ENCODE measurements around the gene TMEM14C. TPM values are rescaled to one million over a fixed set of nuclear protein-coding genes. Genes with fewer than 3 reads are reported as not detected.
"Not testable (repeated sequence)": the region's sequence is repeated elsewhere in the genome, so short reads cannot be mapped to it uniquely, and the experiment has no call there.

TMEM14C gene
- total RNA-seq, 2 experiments from 2014 or later, result 67.0 to 70.7 TPM

GRCh38 chr6:10740061-10740460 is 17.2 kb downstream of the TMEM14C start:
- H3K36me3 Mint-ChIP-seq, result peaks cover 1% of the 10 kb centered on the region
- H3K4me3 Mint-ChIP-seq, result no peak overlapping the region
- no peak overlapping the region for H3K27ac Mint-ChIP-seq
- no peaks in the 10 kb centered on the region for H3K4me1 Mint-ChIP-seq
- H3K27me3 Mint-ChIP-seq, result no peaks in the 10 kb centered on the region
- DNase-seq, result no peak
- H3K9me3 Mint-ChIP-seq, result no peaks in the 10 kb centered on the region

DNA sequence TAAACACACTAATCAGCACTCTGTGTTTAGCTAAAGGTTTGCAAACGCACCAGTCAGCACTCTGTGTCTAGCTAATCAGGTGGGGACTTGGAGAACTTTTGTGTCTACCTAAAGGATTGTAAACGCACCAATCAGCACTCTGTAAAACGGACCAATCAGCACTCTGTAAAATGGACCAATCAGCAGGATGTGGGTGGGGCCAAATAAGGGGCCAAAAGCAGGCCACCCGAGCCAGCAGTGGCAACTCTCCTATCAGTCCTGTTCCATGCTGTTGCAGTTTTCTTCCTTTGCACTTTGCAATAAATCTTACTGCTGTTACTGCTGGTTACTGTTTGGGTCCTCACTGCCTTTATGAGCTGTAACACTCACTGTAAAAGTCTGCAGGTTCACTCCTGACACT is 18.8 kb downstream of the TMEM14C start:
- H3K4me3 Mint-ChIP-seq, H3K27me3 Mint-ChIP-seq, H3K4me1 Mint-ChIP-seq, DNase-seq, H3K27ac Mint-ChIP-seq, H3K9me3 Mint-ChIP-seq, H3K36me3 Mint-ChIP-seq: not testable (repeated sequence)

GRCh38 chr6:10742251-10742650 is 19.4 kb downstream of the TMEM14C start:
- Mint-ChIP-seq H3K4me3 (no peak overlapping the region), H3K27ac (no peak overlapping the region), H3K27me3 (no peaks in the 10 kb centered on the region), H3K36me3 (peaks cover 4% of the 10 kb centered on the region), H3K4me1 (peaks cover 11% of the 10 kb centered on the region), H3K9me3 (no peaks in the 10 kb centered on the region)
- DNase-seq, result no peak

DNA sequence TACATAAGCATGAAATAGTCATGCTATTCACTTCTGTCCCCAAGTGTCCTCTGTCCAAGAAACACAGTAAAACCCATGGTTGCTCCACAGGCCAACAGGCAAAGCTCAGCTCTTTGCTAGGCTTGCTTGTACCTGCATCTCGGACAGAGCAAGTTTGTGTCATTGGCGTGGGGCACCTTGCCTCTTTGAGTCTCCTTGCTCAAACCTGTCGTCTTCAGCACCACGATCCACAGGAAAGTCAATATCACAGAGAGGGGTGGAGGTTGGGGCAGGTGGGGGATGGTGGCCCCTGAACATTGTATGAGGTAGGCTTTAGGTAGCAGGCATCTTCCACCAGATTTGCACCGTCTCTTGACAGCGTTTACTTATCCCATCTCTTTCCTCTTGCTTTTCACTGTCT is 20.6 kb downstream of the TMEM14C start:
- no peak for DNase-seq
- Mint-ChIP-seq H3K36me3 (peaks cover 4% of the 10 kb centered on the region), H3K27me3 (no peaks in the 10 kb centered on the region), H3K4me3 (no peak overlapping the region), H3K4me1 (peaks cover 12% of the 10 kb centered on the region), H3K9me3 (no peaks in the 10 kb centered on the region), H3K27ac (no peak overlapping the region)

DNA sequence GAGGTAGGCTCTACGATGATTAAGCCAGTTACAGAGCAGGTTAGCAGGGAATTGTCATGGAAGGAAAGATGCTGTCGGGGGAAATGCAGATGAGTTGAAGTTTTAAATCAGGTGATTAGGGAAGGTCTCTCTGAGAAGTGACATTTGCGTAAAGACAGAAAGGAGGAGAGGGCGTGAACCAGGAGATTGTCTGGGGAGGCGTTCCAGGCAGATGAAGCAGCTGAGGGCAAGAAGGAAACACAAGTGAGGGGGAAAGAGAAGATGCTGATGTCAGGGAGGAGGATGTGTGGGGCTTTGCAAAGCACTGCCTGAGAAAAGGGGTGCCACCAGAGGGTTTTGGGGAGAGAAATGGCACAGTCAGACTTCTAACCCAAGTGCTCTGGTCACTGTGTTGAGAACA is 22.2 kb downstream of the TMEM14C start:
- Mint-ChIP-seq H3K9me3 (no peaks in the 10 kb centered on the region), H3K27ac (no peak overlapping the region), H3K4me3 (no peak overlapping the region), H3K27me3 (no peaks in the 10 kb centered on the region), H3K36me3 (peaks cover 9% of the 10 kb centered on the region), H3K4me1 (peaks cover 28% of the 10 kb centered on the region)
- DNase-seq, result no peak

- no peak for DNase-seq
- H3K36me3 Mint-ChIP-seq, result peaks cover 18% of the 10 kb centered on the region
Observed at GRCh38 chr6:10746915-10747250, 24.0 kb downstream of the TMEM14C start.

GRCh38 chr6:10747251-10747972 is 24.5 kb downstream of the TMEM14C start, which contains the start of gene TMEM14B:
Gene TMEM14B (plus strand): TSS chr6:10747805. CDS start chr6:10749246, 1,441 bp downstream.
- DNase-seq, result peak; percentile 100
- Mint-ChIP-seq H3K27me3 (no peaks in the 10 kb centered on the region), H3K36me3 (peaks cover 20% of the 10 kb centered on the region), H3K4me3 (peak within 1 kb of the TSS; percentile 87), H3K9me3 (no peaks in the 10 kb centered on the region), H3K4me1 (peaks cover 38% of the 10 kb centered on the region), H3K27ac (peak within 1 kb of the TSS; percentile 94)

More at GRCh38 chr6:10746915-10747250, 24.0 kb downstream of the TMEM14C start:
- H3K4me1 Mint-ChIP-seq, result peaks cover 38% of the 10 kb centered on the region
- H3K27me3 Mint-ChIP-seq, result no peaks in the 10 kb centered on the region
- no peaks in the 10 kb centered on the region for H3K9me3 Mint-ChIP-seq
- H3K27ac Mint-ChIP-seq, result peak overlapping the region; percentile 94
- H3K4me3 Mint-ChIP-seq, result peak overlapping the region; percentile 87

DNA sequence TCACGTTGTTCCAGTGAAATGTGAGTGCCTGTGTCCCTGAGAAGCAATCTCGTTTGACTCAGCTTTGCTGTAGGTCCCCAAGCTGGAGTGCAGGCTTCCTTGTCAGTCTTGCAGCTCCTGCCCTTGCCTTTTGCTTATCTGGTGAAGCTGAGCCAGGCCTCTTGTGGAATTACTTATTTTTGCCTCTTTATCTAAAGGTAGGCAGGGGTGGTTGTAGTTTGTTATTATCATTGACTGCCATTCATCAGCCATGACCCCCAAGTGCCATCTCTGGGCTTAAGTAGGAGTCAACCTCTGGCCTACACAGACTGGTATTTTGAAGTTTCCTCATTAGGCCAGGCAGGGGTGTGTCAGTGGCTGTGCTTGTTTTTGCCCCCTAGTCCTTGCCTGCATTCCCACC is 26.9 kb downstream of the TMEM14C start:
- no peak overlapping the region for H3K4me3 Mint-ChIP-seq
- H3K9me3 Mint-ChIP-seq, result no peaks in the 10 kb centered on the region
- H3K36me3 Mint-ChIP-seq, result peaks cover 34% of the 10 kb centered on the region
- no peaks in the 10 kb centered on the region for H3K27me3 Mint-ChIP-seq
- H3K27ac Mint-ChIP-seq, result peak overlapping the region; percentile 18
- peaks cover 48% of the 10 kb centered on the region for H3K4me1 Mint-ChIP-seq
- DNase-seq, result no peak

DNA sequence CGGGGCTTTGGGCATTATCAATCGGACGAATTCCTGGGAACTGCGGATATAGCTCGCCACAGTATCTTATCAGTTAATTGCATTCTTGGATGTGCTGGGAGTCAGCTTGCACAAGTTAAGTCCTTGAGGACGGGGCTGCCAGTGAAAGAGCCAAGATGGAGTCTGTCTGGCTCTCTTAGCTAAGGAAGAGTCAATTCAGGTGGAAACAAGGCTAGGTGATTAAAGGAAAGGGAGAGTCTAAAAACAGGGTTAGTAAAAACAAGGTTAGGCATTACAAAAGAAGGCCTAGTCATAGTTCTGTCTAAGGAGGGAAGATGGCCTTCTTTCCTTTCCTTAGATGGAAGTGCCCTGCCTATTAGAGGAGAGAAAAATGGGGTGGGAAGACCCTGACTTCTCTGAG is 27.7 kb downstream of the TMEM14C start:
- Mint-ChIP-seq H3K4me1 (peaks cover 52% of the 10 kb centered on the region), H3K36me3 (peaks cover 43% of the 10 kb centered on the region)
- H3K27ac Mint-ChIP-seq, H3K9me3 Mint-ChIP-seq, DNase-seq, H3K27me3 Mint-ChIP-seq, H3K4me3 Mint-ChIP-seq: not testable (repeated sequence)

GRCh38 chr6:10751757-10752156 is 28.9 kb downstream of the TMEM14C start:
- Mint-ChIP-seq H3K27ac (peak overlapping the region; percentile 26), H3K36me3 (peaks cover 51% of the 10 kb centered on the region), H3K4me1 (peaks cover 55% of the 10 kb centered on the region)
- not testable (repeated sequence) for DNase-seq, H3K9me3 Mint-ChIP-seq, H3K4me3 Mint-ChIP-seq, H3K27me3 Mint-ChIP-seq

DNA sequence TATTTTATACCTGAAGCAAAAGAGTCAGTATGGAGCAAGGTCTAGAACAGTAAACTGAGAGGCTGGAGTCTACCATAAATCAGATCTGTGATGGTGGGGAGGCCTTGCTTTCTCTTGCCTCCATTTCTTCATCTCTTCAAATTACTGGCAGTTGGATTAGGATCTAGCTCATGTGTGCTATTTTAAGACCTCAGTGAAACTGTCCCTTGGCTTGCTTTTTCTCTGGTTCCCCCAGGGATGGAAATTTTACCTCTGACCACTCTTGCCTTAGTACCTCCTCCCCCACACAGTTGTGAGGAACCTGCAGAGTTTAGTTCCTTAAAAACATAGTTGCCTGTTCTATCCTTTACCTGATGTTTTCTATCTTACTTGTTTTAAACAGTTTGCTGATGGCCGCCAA is 33.2 kb downstream of the TMEM14C start:
- Mint-ChIP-seq H3K27ac (peak overlapping the region; percentile 41), H3K4me1 (peaks cover 36% of the 10 kb centered on the region), H3K9me3 (no peaks in the 10 kb centered on the region)

DNA sequence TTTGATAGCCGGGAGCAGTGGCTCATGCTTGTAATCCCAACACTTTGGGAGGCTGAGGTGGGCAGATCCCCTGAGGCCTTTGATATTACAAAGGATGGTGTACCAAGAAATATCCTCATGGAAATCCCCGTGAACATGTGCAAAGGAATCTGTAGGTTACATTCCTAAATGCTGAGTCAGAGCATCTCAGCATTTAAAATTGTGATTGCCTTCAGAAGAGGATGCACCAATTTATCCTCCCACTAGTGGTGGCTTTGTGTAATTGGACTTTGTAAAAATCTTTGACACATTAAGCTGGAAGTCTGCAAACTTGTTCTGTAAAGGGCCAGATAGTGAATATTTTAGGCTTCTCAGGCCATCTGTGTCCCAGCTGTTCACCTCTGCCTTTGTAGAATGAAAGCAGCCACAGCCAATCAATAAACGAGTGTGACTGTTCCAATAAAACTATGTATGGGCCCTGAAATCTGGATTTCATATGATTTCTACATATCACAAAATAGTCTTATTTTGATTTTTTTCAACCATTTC is 36.5 kb downstream of the TMEM14C start:
- no peak for DNase-seq
- Mint-ChIP-seq H3K9me3 (no peaks in the 10 kb centered on the region), H3K36me3 (peaks cover 53% of the 10 kb centered on the region), H3K27ac (peak overlapping the region; percentile 72), H3K4me1 (peaks cover 22% of the 10 kb centered on the region), H3K27me3 (no peaks in the 10 kb centered on the region), H3K4me3 (no peak overlapping the region)

More for the DNA sequence above, 33.2 kb downstream of the TMEM14C start:
- H3K4me3 Mint-ChIP-seq, result no peak overlapping the region
- peaks cover 64% of the 10 kb centered on the region for H3K36me3 Mint-ChIP-seq
- no peak for DNase-seq
- H3K27me3 Mint-ChIP-seq, result no peaks in the 10 kb centered on the region

DNA sequence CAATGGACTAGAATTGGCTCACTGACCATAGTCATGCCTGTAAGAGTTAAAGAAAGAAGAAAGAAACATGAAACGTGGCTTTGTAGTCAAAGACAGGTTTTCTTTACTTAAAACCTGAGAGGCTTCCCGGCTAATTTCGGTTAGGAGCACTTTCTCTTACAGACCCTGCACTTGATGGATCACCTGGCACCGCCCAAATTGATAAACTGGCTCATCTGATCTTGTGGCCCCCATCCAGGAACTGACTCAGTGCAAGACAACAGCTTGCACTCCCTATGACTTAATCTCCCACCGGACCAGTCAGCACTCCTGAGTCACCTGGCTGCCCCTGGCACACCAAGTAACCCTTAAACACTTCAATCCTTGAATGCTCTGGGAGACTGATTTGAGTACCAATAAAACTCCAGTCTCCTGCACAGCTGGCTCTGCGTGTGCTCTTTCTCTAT is 37.0 kb downstream of the TMEM14C start:
- H3K4me3 Mint-ChIP-seq, result no peak overlapping the region
- no peak for DNase-seq
- peaks cover 19% of the 10 kb centered on the region for H3K4me1 Mint-ChIP-seq
- H3K27me3 Mint-ChIP-seq, result no peaks in the 10 kb centered on the region
- H3K9me3 Mint-ChIP-seq, result no peaks in the 10 kb centered on the region
- peaks cover 47% of the 10 kb centered on the region for H3K36me3 Mint-ChIP-seq
- no peak overlapping the region for H3K27ac Mint-ChIP-seq

DNA sequence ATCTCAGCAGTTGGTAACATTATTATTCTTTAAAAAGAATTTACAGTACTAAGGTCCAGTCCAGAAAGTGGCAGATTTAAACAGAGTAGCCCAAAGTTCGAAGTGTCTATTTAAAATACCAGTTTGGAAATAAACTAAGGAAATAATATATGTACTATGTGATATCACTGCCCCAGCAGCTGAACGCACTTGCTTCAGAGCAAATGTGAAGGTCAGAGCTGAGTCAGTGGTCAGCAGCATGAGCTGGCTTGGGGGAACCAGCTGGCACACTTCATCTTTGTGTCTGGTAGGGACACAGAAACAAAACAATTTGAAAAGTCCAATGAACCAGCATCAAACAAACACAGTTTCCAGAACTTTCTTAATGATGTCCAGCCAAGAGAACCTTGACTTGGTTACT is 40.1 kb downstream of the TMEM14C start:
- DNase-seq, result no peak
- H3K9me3 Mint-ChIP-seq, result no peaks in the 10 kb centered on the region
- H3K4me1 Mint-ChIP-seq, result peaks cover 5% of the 10 kb centered on the region
- peaks cover 24% of the 10 kb centered on the region for H3K36me3 Mint-ChIP-seq
- H3K4me3 Mint-ChIP-seq, result no peak overlapping the region
- H3K27ac Mint-ChIP-seq, result no peak overlapping the region
- no peaks in the 10 kb centered on the region for H3K27me3 Mint-ChIP-seq

- H3K9me3 Mint-ChIP-seq, result no peaks in the 10 kb centered on the region
- peaks cover 3% of the 10 kb centered on the region for H3K36me3 Mint-ChIP-seq
- no peak overlapping the region for H3K4me3 Mint-ChIP-seq
- H3K4me1 Mint-ChIP-seq, result no peaks in the 10 kb centered on the region
- H3K27me3 Mint-ChIP-seq, result no peaks in the 10 kb centered on the region
- H3K27ac Mint-ChIP-seq, result no peak overlapping the region
- no peak for DNase-seq
Observed at GRCh38 chr6:10769419-10769818, 46.5 kb downstream of the TMEM14C start.

DNA sequence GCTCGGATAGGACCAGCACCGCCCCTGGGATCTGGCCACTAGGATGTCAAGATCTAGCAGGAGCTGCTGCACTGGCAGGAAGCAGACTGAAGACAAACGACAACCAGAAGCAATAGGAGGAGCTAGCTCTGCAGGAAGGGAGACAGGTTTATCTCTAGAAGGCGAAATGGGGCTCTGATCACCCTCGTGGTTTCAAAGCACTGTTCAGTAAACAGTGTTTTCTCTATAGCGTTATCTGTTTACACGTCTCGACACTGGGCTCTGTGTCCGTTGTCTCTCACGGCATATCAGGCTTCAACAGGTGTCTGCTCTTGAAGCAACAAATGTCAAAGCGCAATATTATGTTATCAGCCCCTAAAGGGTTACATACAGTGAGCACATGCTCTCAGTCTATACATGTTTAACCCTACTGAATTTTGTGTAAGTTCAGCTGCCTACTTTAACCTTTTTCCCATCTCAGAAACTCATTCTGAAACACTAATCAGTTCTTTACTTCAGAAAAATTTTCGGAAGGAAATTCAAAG is 48.6 kb downstream of the TMEM14C start:
- no peak overlapping the region for H3K27ac Mint-ChIP-seq
- no peak overlapping the region for H3K4me3 Mint-ChIP-seq
- H3K27me3 Mint-ChIP-seq, result no peaks in the 10 kb centered on the region
- DNase-seq, result no peak
- H3K4me1 Mint-ChIP-seq, result no peaks in the 10 kb centered on the region
- H3K9me3 Mint-ChIP-seq, result no peaks in the 10 kb centered on the region
- H3K36me3 Mint-ChIP-seq, result peaks cover 11% of the 10 kb centered on the region

All from activated naive CD8-positive, alpha-beta T cell treated with anti-CD3 and anti-CD28 coated beads for 36 hours (primary cell).